SJSA1 (cell line): ENCODE measurements around the gene SLC2A6. TPM values are rescaled to one million over a fixed set of nuclear protein-coding genes. Genes with fewer than 3 reads are reported as not detected.
A peak's percentile ranks its signal among the peaks of the same experiment; 100 is the strongest.
"Not testable (repeated sequence)": the region's sequence is repeated elsewhere in the genome, so short reads cannot be mapped to it uniquely, and the experiment has no call there.

ENCODE experiments used
- DNase-seq, 2 experiments: peaks; one replicate each; pipeline ENCODE4 v3.0.0-alpha.2; 2015 to 2020; ENCODE audit warnings: low spot score in 2 of 2, low read depth in 1 of 2
- H3K27ac ChIP-seq: fragments of 250-450 bp; sonication (Bioruptor Pico); 2 replicates; pipeline ENCODE4 v1.5.1; 2020; ENCODE audit warnings: mild to moderate bottlenecking, moderate library complexity
- H3K27me3 ChIP-seq: fragments of 250-450 bp; sonication (Bioruptor Pico); replicated peaks from 2 replicates; pipeline ENCODE4 v1.5.1; 2020; ENCODE audit warnings: mild to moderate bottlenecking, moderate library complexity
- H3K36me3 ChIP-seq: fragments of 250-450 bp; sonication (Bioruptor Pico); 2 replicates; pipeline ENCODE4 v1.5.1; 2020; ENCODE audit warnings: mild to moderate bottlenecking
- H3K4me1 ChIP-seq: fragments of 250-450 bp; sonication (Bioruptor Pico); replicated peaks from 2 replicates; pipeline ENCODE4 v1.6.1; 2021; ENCODE audit warnings: mild to moderate bottlenecking
- H3K4me3 ChIP-seq: fragments of 250-450 bp; sonication (Bioruptor Pico); 2 replicates; pipeline ENCODE4 v1.5.1; 2020; ENCODE audit warnings: mild to moderate bottlenecking
- H3K9me3 ChIP-seq: fragments of 250-450 bp; sonication (Bioruptor Pico); replicated peaks from 2 replicates; pipeline ENCODE4 v1.5.1; 2020; ENCODE audit warnings: mild to moderate bottlenecking
- total RNA-seq: library from RNA; depleted of rRNA; stranded (reverse); fragments of >200 nt; shearing (Covaris generic); gene quantifications from 2 replicates; pipeline ENCODE4 v1.2.3, GENCODE V29; 2014

The SLC2A6 gene
- total RNA-seq, 1 experiment from 2014 or later: 22.6 TPM

GRCh38 chr9:133459476-133460404 lies 19.2 kb downstream of the SLC2A6 start, which contains the start of gene CACFD1:
TSS of gene CACFD1 (plus strand) at chr9:133459978. CDS start at chr9:133460067, 89 bp downstream.
- peak; percentile 91 to 95 for DNase-seq
- peak within 1 kb of the TSS; percentile 68 for H3K4me3 ChIP-seq
- peaks cover 6% of the 10 kb centered on the region for H3K4me1 ChIP-seq
- no peaks in the 10 kb centered on the region for H3K9me3 ChIP-seq
- H3K27ac ChIP-seq: peak within 1 kb of the TSS; percentile 20
- H3K36me3 ChIP-seq: no peaks in the 10 kb centered on the region
- no peaks in the 10 kb centered on the region for H3K27me3 ChIP-seq

DNA sequence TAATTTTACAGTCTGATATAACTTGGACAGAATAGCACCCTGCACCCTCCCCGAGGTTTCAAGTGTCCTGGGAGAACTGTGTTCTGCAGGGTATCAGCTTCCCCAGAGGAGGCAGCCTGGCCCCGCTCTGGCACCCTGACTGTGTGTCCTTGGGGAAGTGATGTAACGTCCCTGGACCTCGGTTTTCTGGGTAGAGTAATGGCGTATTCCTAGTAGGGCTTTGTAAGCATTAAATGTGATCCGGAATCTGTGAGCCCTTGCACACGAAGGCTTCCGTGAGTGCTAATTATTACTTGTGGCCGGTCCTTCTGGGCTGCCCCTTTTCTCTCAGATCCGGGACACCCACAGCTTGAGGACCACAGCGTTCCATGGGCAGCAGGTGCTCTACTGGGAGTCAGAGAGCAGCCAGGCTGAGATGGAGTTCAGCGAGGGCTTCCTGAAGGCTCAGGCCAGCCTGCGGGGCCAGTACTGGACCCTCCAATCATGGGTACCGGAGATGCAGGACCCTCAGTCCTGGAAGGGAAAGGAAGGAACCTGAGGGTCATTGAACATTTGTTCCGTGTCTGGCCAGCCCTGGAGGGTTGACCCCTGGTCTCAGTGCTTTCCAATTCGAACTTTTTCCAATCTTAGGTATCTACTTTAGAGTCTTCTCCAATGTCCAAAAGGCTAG lies 20.1 kb downstream of the SLC2A6 start:
- H3K27me3 ChIP-seq: no peaks in the 10 kb centered on the region
- no peaks in the 10 kb centered on the region for H3K9me3 ChIP-seq
- H3K27ac ChIP-seq: no peak overlapping the region
- H3K4me1 ChIP-seq: peaks cover 6% of the 10 kb centered on the region
- no peak for DNase-seq
- no peaks in the 10 kb centered on the region for H3K36me3 ChIP-seq
- peak overlapping the region; percentile 68 for H3K4me3 ChIP-seq

- DNase-seq: no peak
- Histone ChIP-seq H3K4me3 (no peak overlapping the region), H3K27ac (no peak overlapping the region), H3K36me3 (no peaks in the 10 kb centered on the region), H3K4me1 (peaks cover 6% of the 10 kb centered on the region), H3K9me3 (no peaks in the 10 kb centered on the region), H3K27me3 (no peaks in the 10 kb centered on the region)
Observed at GRCh38 chr9:133457748-133458147, 21.2 kb downstream of the SLC2A6 start.

- H3K36me3 ChIP-seq: no peaks in the 10 kb centered on the region
- no peaks in the 10 kb centered on the region for H3K27me3 ChIP-seq
- DNase-seq: peak in 1 of 2 experiments; percentile 43
Observed at GRCh38 chr9:133457233-133457632, 21.7 kb downstream of the SLC2A6 start.

DNA sequence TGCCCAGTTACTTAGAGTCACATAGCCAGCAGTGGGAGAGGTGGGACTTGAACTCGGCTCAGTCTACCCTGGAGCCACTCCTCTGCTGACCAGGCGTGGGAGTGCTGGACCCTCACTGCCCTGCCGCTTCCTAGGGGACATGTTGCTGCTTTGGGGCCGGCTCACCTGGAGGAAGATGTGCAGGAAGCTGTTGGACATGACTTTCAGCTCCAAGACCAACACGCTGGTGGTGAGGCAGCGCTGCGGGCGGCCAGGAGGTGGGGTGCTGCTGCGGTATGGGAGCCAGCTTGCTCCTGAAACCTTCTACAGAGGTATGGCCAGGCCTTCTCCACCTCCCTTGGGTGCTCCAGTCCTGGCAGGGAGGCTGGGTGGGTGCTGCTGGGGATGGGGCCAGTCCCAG lies 22.5 kb downstream of the SLC2A6 start:
- Histone ChIP-seq H3K9me3 (no peaks in the 10 kb centered on the region), H3K27me3 (no peaks in the 10 kb centered on the region), H3K36me3 (no peaks in the 10 kb centered on the region), H3K27ac (no peak overlapping the region), H3K4me1 (peaks cover 6% of the 10 kb centered on the region), H3K4me3 (no peak overlapping the region)
- peak in 1 of 2 experiments; percentile 39 for DNase-seq

More at GRCh38 chr9:133457233-133457632, 21.7 kb downstream of the SLC2A6 start:
- Histone ChIP-seq H3K9me3 (no peaks in the 10 kb centered on the region), H3K4me1 (peaks cover 6% of the 10 kb centered on the region), H3K4me3 (no peak overlapping the region), H3K27ac (no peak overlapping the region)

DNA sequence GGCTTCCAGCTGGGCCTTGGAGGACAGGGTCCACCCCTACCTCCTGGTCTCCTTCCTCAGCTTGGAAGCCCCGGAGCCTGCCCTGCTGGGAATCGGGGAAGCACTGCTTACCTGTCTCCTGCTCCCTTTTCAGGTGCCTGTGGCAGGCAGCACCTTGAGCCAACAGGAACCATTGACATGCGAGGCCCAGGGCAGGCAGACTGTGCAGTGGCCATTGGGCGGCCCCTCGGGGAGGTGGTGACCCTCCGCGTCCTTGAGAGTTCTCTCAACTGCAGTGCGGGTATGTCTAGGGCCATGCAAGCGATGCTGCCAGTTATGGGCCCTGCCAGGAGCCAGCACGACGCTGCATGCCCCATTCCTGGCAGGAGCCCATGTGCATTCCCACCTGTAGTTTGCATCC lies 23.0 kb downstream of the SLC2A6 start:
- Histone ChIP-seq H3K27me3 (no peaks in the 10 kb centered on the region), H3K9me3 (no peaks in the 10 kb centered on the region), H3K27ac (no peak overlapping the region), H3K4me1 (peaks cover 6% of the 10 kb centered on the region), H3K4me3 (no peak overlapping the region), H3K36me3 (no peaks in the 10 kb centered on the region)
- no peak for DNase-seq

DNA sequence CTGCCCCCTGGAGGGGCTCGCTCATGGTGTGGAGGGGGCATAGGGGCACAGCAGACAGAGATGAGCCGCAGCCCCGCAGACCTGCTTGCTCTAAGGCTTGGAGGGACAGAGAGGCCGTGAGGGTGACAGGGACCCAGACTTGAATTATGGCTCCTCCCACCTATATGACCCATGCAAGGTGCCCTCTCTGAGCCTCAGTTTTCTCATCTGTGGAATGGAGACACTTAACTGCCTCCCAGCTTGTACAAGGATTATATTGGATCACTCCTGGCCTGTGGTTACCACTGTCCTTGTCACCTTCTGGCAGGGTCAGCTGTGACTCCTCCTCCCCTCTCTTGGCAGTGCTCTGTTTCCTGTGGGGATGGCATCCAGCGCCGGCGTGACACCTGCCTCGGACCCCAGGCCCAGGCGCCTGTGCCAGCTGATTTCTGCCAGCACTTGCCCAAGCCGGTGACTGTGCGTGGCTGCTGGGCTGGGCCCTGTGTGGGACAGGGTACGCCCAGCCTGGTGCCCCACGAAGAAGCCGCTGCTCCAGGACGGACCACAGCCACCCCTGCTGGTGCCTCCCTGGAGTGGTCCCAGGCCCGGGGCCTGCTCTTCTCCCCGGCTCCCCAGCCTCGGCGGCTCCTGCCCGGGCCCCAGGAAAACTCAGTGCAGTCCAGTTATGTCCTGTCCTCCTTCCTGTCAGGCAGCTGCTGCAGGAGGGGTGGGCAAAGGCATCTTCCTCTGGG lies 23.8 kb downstream of the SLC2A6 start:
- peaks cover 6% of the 10 kb centered on the region for H3K4me1 ChIP-seq
- no peak overlapping the region for H3K27ac ChIP-seq
- H3K27me3 ChIP-seq: no peaks in the 10 kb centered on the region
- no peaks in the 10 kb centered on the region for H3K36me3 ChIP-seq
- DNase-seq: no peak
- no peak overlapping the region for H3K4me3 ChIP-seq
- no peaks in the 10 kb centered on the region for H3K9me3 ChIP-seq

DNA sequence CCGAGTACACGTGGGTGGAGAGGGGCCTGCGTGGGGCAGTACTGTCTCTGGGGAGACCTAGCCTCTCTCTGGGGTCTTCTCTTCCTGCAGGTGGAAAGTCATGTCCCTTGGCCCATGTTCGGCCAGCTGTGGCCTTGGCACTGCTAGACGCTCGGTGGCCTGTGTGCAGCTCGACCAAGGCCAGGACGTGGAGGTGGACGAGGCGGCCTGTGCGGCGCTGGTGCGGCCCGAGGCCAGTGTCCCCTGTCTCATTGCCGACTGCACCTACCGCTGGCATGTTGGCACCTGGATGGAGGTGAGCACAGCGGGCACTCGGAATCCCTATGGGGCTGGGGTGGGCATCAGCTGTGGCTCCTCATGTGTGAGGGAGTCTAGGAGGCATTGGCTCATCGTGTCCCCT lies 24.6 kb downstream of the SLC2A6 start:
- no peaks in the 10 kb centered on the region for H3K36me3 ChIP-seq
- H3K4me3 ChIP-seq: no peak overlapping the region
- H3K27me3 ChIP-seq: no peaks in the 10 kb centered on the region
- no peak for DNase-seq
- H3K9me3 ChIP-seq: no peaks in the 10 kb centered on the region
- no peak overlapping the region for H3K27ac ChIP-seq
- H3K4me1 ChIP-seq: peaks cover 5% of the 10 kb centered on the region

DNA sequence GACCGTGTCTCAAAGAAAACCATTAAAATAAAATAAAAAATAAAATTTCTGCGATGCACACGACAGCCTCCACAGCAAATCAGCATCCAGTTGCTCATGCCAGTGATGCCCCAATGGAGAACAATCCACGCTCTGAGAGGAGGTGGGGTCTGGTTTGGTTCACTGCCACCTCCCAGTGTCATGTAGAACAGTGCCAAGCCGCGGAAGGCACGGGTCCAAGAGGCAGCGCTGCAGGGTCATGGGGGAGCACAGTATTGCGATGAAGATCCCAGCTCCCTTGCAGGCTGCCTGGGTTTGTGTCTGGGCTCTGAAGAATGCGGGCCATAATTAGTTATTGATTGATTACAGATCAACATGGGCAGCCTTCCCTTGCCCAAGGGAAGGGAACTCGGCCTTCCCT lies 25.2 kb downstream of the SLC2A6 start:
- Histone ChIP-seq H3K36me3 (no peaks in the 10 kb centered on the region), H3K27ac (no peak overlapping the region)

DNA sequence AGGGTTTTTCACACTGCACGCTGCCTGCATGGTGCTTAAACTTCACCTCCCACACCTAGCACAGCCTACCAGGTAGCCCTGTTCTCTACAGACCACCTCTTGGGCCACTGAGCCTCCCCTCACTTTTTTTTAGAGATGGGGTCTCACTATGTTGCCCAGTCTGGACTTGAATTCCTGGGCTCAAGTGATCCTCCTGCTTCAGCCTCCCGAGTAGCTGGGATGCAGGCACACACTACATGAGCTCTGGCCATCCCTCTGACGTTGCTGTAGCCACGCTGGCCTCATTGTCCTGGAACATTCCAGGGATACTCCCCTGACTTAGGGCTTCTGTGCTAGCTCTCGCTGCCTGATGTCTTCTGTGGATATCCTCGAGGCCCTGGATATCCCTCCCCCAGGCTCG lies 26.3 kb downstream of the SLC2A6 start:
- Histone ChIP-seq H3K27ac (no peak overlapping the region), H3K4me1 (no peaks in the 10 kb centered on the region), H3K27me3 (no peaks in the 10 kb centered on the region)

More for the DNA sequence above, 25.2 kb downstream of the SLC2A6 start:
- DNase-seq: no peak
- H3K4me1 ChIP-seq: no peaks in the 10 kb centered on the region
- H3K27me3 ChIP-seq: no peaks in the 10 kb centered on the region
- no peak overlapping the region for H3K4me3 ChIP-seq
- no peaks in the 10 kb centered on the region for H3K9me3 ChIP-seq

DNA sequence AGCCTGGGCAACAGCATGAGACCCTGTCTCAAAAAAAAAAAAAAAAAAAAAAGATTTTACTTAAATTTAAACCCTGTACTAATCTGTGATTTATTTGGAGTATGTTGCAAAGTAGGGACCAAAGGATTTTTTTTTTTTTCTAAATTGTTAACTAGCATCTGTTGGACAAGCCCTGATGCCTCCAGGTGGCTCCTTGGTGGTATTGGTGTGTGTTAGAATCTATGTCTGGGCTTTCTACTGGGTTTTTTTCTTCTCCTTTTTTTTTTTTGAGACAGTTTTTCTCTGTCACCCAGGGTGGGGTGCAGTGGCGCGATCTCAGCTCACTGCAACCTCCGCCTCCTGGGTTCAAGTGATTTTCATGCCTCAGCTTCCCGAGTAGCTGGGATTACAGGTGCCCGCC lies 27.0 kb downstream of the SLC2A6 start:
- H3K27ac ChIP-seq, H3K9me3 ChIP-seq, H3K4me1 ChIP-seq, H3K36me3 ChIP-seq, H3K4me3 ChIP-seq, DNase-seq, H3K27me3 ChIP-seq: not testable (repeated sequence)

More for the DNA sequence above, 26.3 kb downstream of the SLC2A6 start:
- Histone ChIP-seq H3K9me3 (no peaks in the 10 kb centered on the region), H3K4me3 (no peak overlapping the region), H3K36me3 (no peaks in the 10 kb centered on the region)
- DNase-seq: no peak

DNA sequence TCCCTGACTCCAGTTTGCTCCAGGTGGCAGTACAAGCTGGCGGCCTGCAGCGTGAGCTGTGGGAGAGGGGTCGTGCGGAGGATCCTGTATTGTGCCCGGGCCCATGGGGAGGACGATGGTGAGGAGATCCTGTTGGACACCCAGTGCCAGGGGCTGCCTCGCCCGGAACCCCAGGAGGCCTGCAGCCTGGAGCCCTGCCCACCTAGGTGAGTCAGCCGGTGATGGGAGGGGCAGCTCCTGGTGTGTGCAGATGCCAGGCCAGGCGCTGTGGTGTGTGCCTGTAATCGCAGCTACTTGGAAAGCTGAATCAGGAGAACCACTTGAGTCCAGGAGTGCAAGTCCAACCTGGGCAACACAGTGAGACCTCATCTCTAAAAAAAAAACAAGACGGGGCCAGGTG lies 29.1 kb downstream of the SLC2A6 start:
- Histone ChIP-seq H3K27me3 (0 out of 2 replicates have a peak, but pooled peaks cover 5% of the 10 kb centered on the region), H3K36me3 (no peaks in the 10 kb centered on the region), H3K27ac (no peak overlapping the region), H3K9me3 (no peaks in the 10 kb centered on the region), H3K4me3 (no peak overlapping the region), H3K4me1 (no peaks in the 10 kb centered on the region)
- no peak for DNase-seq

DNA sequence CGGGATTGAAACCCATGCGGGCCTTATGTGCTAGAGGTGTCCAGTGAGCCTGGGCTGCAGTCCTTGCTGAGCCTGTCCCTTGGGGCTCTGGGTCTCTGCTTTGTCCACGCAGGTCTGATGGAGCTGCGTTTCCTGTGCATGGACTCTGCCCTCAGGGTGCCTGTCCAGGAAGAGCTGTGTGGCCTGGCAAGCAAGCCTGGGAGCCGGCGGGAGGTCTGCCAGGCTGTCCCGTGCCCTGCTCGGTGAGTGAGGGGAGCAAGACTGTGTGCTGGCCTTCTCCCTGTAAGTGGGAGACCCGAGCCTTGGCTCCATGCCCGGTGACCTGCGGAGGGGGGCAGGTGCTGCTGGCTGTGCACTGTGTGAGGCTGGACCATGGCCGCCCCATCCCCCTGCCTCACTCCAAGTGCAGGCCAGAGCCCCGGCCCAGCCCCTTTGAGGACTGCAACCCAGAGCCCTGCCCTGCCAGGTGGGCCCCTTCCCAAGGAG lies 30.4 kb downstream of the SLC2A6 start:
- Histone ChIP-seq H3K9me3 (no peaks in the 10 kb centered on the region), H3K27me3 (0 out of 2 replicates have a peak, but pooled peaks cover 5% of the 10 kb centered on the region), H3K27ac (no peak overlapping the region), H3K4me1 (no peaks in the 10 kb centered on the region), H3K36me3 (no peaks in the 10 kb centered on the region), H3K4me3 (no peak overlapping the region)
- DNase-seq: no peak
